Heart left ventricle (tissue), 13 donors: ENCODE data around the gene PHKB.

Source experiments
- POLR2A ChIP-seq, 2 donors: fragments of 450-650 bp; IDR thresholded peaks; one replicate each; pipeline ENCODE4 v1.6.1; 2017; ENCODE audit warnings: antibody characterized with exemption in 2 of 2, mild to moderate bottlenecking in 2 of 2, moderate library complexity in 2 of 2
- TF ChIP-seq, protein P1 (sequence below), 12 donors: fragments of 200-600 bp; sonication (generic) in 4 of 12; IDR thresholded peaks; one replicate each; pipeline versions ENCODE4 v1.5.0 to v1.8.0; 2018 to 2022; ENCODE audit warnings: antibody characterized with exemption in 12 of 12, mild to moderate bottlenecking in 5 of 12
- donor health status: ischemic (EF 13 %, LVEDD 7.1; RV severe dilation, severe dysfunction).
- donor health status: DM: no; HTN: yes; CAD: no.
- donor health status: DM: no; HTN: no; CAD: no.
- donor health status: ischemic (EF 25% LVEDD 6.9; RV normal size, moderate dysfunction).
- donor health status: ischemic (EF 25% LVEDD 5.7; RV mildly dilated, moderate dysfunction).
- donor health status: ischemic (EF 35%, LVEDD 5.7; RV mildly dilated, moderate dysfunction).
- donor health status: nonischemic (EF 11% LVEDD 7.7; RV severe dilation, severe dysfunction).
- donor health status: DM: yes; HTN: yes; CAD: no.
- donor health status: PGD.
- donor health status: ischemic (EF 29% LVEDD 5.4; RV normal size, mild dysfunction).
- donor health status: nonischemic (EF 23%, LVEDD 6.1; RV moderate dilation, normal function).

- no peak for TF ChIP-seq POLR2A (IDR thresholded peaks at IDR 0.05)
- TF ChIP-seq, protein P1, sequence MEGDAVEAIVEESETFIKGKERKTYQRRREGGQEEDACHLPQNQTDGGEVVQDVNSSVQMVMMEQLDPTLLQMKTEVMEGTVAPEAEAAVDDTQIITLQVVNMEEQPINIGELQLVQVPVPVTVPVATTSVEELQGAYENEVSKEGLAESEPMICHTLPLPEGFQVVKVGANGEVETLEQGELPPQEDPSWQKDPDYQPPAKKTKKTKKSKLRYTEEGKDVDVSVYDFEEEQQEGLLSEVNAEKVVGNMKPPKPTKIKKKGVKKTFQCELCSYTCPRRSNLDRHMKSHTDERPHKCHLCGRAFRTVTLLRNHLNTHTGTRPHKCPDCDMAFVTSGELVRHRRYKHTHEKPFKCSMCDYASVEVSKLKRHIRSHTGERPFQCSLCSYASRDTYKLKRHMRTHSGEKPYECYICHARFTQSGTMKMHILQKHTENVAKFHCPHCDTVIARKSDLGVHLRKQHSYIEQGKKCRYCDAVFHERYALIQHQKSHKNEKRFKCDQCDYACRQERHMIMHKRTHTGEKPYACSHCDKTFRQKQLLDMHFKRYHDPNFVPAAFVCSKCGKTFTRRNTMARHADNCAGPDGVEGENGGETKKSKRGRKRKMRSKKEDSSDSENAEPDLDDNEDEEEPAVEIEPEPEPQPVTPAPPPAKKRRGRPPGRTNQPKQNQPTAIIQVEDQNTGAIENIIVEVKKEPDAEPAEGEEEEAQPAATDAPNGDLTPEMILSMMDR (IDR thresholded peaks at IDR 0.05) = no peak
Measured at GRCh38 chr16:47592232-47592631, 131.1 kb downstream of the PHKB start.
